Neural progenitor cell (in vitro differentiated cells): Measurements from ENCODE around the gene RHOF. TPM values are rescaled to one million over a fixed set of nuclear protein-coding genes. Genes with fewer than 3 reads are reported as not detected.

Experiments used
- DNase-seq: peaks from one replicate; pipeline ENCODE4 v3.0.0-alpha.2; 2016; ENCODE audit warnings: low spot score
- H2AFZ ChIP-seq: fragments of 200-600 bp; sonication (generic); replicated peaks from 2 replicates; pipeline ENCODE4 v1.6.1; 2016; ENCODE audit warnings: antibody characterized with exemption
- H3F3A ChIP-seq: fragments of 200-600 bp; sonication (generic); 2 replicates; pipeline ENCODE4 v1.6.1; 2016; ENCODE audit warnings: antibody characterized with exemption, low read depth
- H3K27ac ChIP-seq: fragments of 200-600 bp; sonication (generic); 2 replicates; pipeline ENCODE4 v1.5.1; 2016; ENCODE audit warnings: mild to moderate bottlenecking
- H3K27me3 ChIP-seq: fragments of 200-600 bp; sonication (generic); 2 replicates; pipeline ENCODE4 v1.6.1; 2016; ENCODE audit warnings: mild to moderate bottlenecking, moderate library complexity
- H3K36me3 ChIP-seq: fragments of 200-600 bp; sonication (generic); 2 replicates; pipeline ENCODE4 v1.5.1; 2016
- H3K4me1 ChIP-seq: fragments of 200-600 bp; sonication (generic); 2 replicates; pipeline ENCODE4 v1.6.1; 2016; ENCODE audit warnings: mixed run types
- H3K4me2 ChIP-seq: fragments of 200-600 bp; sonication (generic); 2 replicates; pipeline ENCODE4 v1.6.1; 2016
- H3K4me3 ChIP-seq: fragments of 200-600 bp; sonication (generic); 2 replicates; pipeline ENCODE4 v1.5.1; 2016
- H3K79me2 ChIP-seq: fragments of 200-600 bp; sonication (generic); 2 replicates; pipeline ENCODE4 v1.6.1; 2016; ENCODE audit warnings: low read depth
- H3K9ac ChIP-seq: fragments of 200-600 bp; sonication (generic); 2 replicates; pipeline ENCODE4 v1.6.1; 2016
- H3K9me3 ChIP-seq: fragments of 200-600 bp; sonication (generic); 2 replicates; pipeline ENCODE4 v1.5.1; 2016; ENCODE audit warnings: low read depth
- H4K20me1 ChIP-seq: fragments of 200-600 bp; sonication (generic); 2 replicates; pipeline ENCODE4 v1.6.1; 2016; ENCODE audit warnings: low read depth
- H3K27ac Mint-ChIP-seq: 3 replicates; pipeline ENCODE4 v1.8.0; 2021; ENCODE audit warnings: mixed read lengths
- H3K27me3 Mint-ChIP-seq: 2 replicates; pipeline ENCODE4 v1.8.0; 2022; ENCODE audit warnings: low read depth, mild to moderate bottlenecking, inconsistent platforms, moderate library complexity, mixed read lengths; ENCODE audit not compliant: insufficient read depth
- H3K36me3 Mint-ChIP-seq: 3 replicates; pipeline ENCODE4 v1.8.0; 2021; ENCODE audit warnings: mixed read lengths
- H3K4me1 Mint-ChIP-seq: 3 replicates; pipeline ENCODE4 v1.8.0; 2021; ENCODE audit warnings: mixed read lengths
- H3K4me3 Mint-ChIP-seq: 3 replicates; pipeline ENCODE4 v1.8.0; 2021; ENCODE audit warnings: mild to moderate bottlenecking, moderate library complexity, mixed read lengths
- H3K9me3 Mint-ChIP-seq: 3 replicates; pipeline ENCODE4 v1.8.0; 2020; ENCODE audit warnings: mixed read lengths
- CTCF ChIP-seq: fragments of 200-600 bp; sonication (generic); IDR thresholded peaks from 2 replicates; pipeline ENCODE4 v1.5.1; 2017; ENCODE audit warnings: antibody characterized with exemption, mild to moderate bottlenecking
- EZH2 ChIP-seq: fragments of 200-600 bp; sonication (generic); IDR thresholded peaks from 2 replicates; pipeline ENCODE4 v1.6.1; 2017; ENCODE audit warnings: antibody characterized with exemption, mild to moderate bottlenecking, moderate library complexity
- EZH2phosphoT487 ChIP-seq: fragments of 200-600 bp; sonication (generic); IDR thresholded peaks from 2 replicates; pipeline ENCODE4 v1.6.1; 2017; ENCODE audit warnings: antibody characterized with exemption
- total RNA-seq: library from RNA; depleted of rRNA; stranded (reverse); fragments of >200 nt; gene quantifications from 2 replicates; pipeline ENCODE4 v1.2.3, GENCODE V29; 2015; ENCODE audit warnings: low replicate concordance

RHOF gene
- total RNA-seq, 1 donor from 2014 or later = 20.1 TPM

GRCh38 chr12:121797937-121798786, 4.7 kb upstream of the RHOF start:
- no peaks in the 10 kb centered on the region for H3K9me3 ChIP-seq
- no peak overlapping the region for H2AFZ ChIP-seq

GRCh38 chr12:121796855-121797751, 3.6 kb upstream of the RHOF start:
- Histone ChIP-seq H4K20me1 (peaks cover 61% of the 10 kb centered on the region), H3K79me2 (peaks cover 61% of the 10 kb centered on the region), H3F3A (peaks cover 84% of the 10 kb centered on the region), H3K9ac (no peak overlapping the region), H2AFZ (no peak overlapping the region), H3K27ac (no peak overlapping the region), H3K4me1 (peaks cover 25% of the 10 kb centered on the region), H3K4me2 (peak overlapping the region; percentile 99), H3K27me3 (peaks cover 16% of the 10 kb centered on the region), H3K4me3 (peak overlapping the region; percentile 6), H3K9me3 (no peaks in the 10 kb centered on the region), H3K36me3 (no peaks in the 10 kb centered on the region)
- TF ChIP-seq EZH2phosphoT487 = no peak
- TF ChIP-seq EZH2 = no peak
- TF ChIP-seq CTCF = peak; percentile 43
- Mint-ChIP-seq H3K4me1 (peaks cover 49% of the 10 kb centered on the region), H3K4me3 (peak overlapping the region; percentile 76), H3K27me3 (peaks cover 17% of the 10 kb centered on the region), H3K9me3 (no peaks in the 10 kb centered on the region), H3K36me3 (peaks cover 15% of the 10 kb centered on the region), H3K27ac (peak overlapping the region; percentile 79)
- DNase-seq = peak; percentile 95

More at GRCh38 chr12:121797937-121798786, 4.7 kb upstream of the RHOF start:
- H3K79me2 ChIP-seq = peaks cover 68% of the 10 kb centered on the region
- DNase-seq = peak; percentile 65
- peaks cover 7% of the 10 kb centered on the region for H3K27me3 ChIP-seq
- peaks cover 15% of the 10 kb centered on the region for H3K36me3 Mint-ChIP-seq
- TF ChIP-seq CTCF (no peak), EZH2phosphoT487 (peak; percentile 24), EZH2 (no peak)
- H3K27me3 Mint-ChIP-seq = peaks cover 18% of the 10 kb centered on the region
- H3K27ac ChIP-seq = no peak overlapping the region
- peaks cover 59% of the 10 kb centered on the region for H4K20me1 ChIP-seq
- H3K4me1 ChIP-seq = peaks cover 25% of the 10 kb centered on the region
- H3K9ac ChIP-seq = no peak overlapping the region
- no peaks in the 10 kb centered on the region for H3K9me3 Mint-ChIP-seq
- H3K4me1 Mint-ChIP-seq = peaks cover 45% of the 10 kb centered on the region
- peak overlapping the region; percentile 99 for H3K4me2 ChIP-seq
- H3F3A ChIP-seq = peaks cover 84% of the 10 kb centered on the region
- H3K4me3 ChIP-seq = peak overlapping the region; percentile 84
- H3K36me3 ChIP-seq = no peaks in the 10 kb centered on the region
- peak overlapping the region; percentile 92 for H3K4me3 Mint-ChIP-seq
- peak overlapping the region; percentile 25 for H3K27ac Mint-ChIP-seq

- Histone ChIP-seq H3K36me3 (no peaks in the 10 kb centered on the region), H3K4me2 (no peak overlapping the region), H3K4me3 (no peak overlapping the region), H3K27me3 (peaks cover 16% of the 10 kb centered on the region), H3K79me2 (peaks cover 44% of the 10 kb centered on the region), H3F3A (peaks cover 71% of the 10 kb centered on the region), H3K27ac (no peak overlapping the region), H3K9ac (no peak overlapping the region), H3K9me3 (no peaks in the 10 kb centered on the region), H2AFZ (no peak overlapping the region), H4K20me1 (peaks cover 61% of the 10 kb centered on the region), H3K4me1 (peaks cover 25% of the 10 kb centered on the region)
- peak; percentile 81 for DNase-seq
- peaks cover 44% of the 10 kb centered on the region for H3K4me1 Mint-ChIP-seq
- TF ChIP-seq EZH2 (no peak), CTCF (peak; percentile 96)
- H3K36me3 Mint-ChIP-seq = peaks cover 11% of the 10 kb centered on the region
- H3K9me3 Mint-ChIP-seq = no peaks in the 10 kb centered on the region
- H3K27ac Mint-ChIP-seq = peak overlapping the region; percentile 84
- peaks cover 18% of the 10 kb centered on the region for H3K27me3 Mint-ChIP-seq
- H3K4me3 Mint-ChIP-seq = peak overlapping the region; percentile 81
Observed at GRCh38 chr12:121795034-121795968, 1.8 kb upstream of the RHOF start.
